Muscle layer of colon (tissue), 2 donors: ENCODE data around the gene GNAT3.

Source experiments
- H3K27ac ChIP-seq: one replicate; pipeline ENCODE4 v1.7.0; 2013; ENCODE audit warnings: low read depth, mild to moderate bottlenecking, low read length, moderate library complexity
- H3K27me3 ChIP-seq, 2 donors: one replicate each; pipeline ENCODE4 v1.7.0; 2013; ENCODE audit warnings: low read length in 2 of 2, mild to moderate bottlenecking in 2 of 2; ENCODE audit not compliant: insufficient read depth in 2 of 2, control insufficient read depth in 1 of 2
- H3K36me3 ChIP-seq: one replicate; pipeline ENCODE4 v1.7.0; 2013; ENCODE audit warnings: mild to moderate bottlenecking, low read length; ENCODE audit not compliant: insufficient read depth
- H3K4me1 ChIP-seq: one replicate; pipeline ENCODE4 v1.7.0; 2013; ENCODE audit warnings: mild to moderate bottlenecking, low read length; ENCODE audit not compliant: insufficient read depth
- H3K4me3 ChIP-seq, 2 donors: one replicate each; pipeline ENCODE4 v1.7.0; 2013; ENCODE audit warnings: low read length in 2 of 2, low read depth in 1 of 2, mild to moderate bottlenecking in 1 of 2, moderate library complexity in 1 of 2
- H3K9ac ChIP-seq: one replicate; pipeline ENCODE4 v1.7.0; 2013; ENCODE audit warnings: low read length
- H3K9me3 ChIP-seq: one replicate; pipeline ENCODE4 v1.7.0; 2013; ENCODE audit warnings: mild to moderate bottlenecking, low read length
- donor health status: abdominal sarcoma.
- donor health status: Adenocarcinoma of cecum.

Gene GNAT3

DNA sequence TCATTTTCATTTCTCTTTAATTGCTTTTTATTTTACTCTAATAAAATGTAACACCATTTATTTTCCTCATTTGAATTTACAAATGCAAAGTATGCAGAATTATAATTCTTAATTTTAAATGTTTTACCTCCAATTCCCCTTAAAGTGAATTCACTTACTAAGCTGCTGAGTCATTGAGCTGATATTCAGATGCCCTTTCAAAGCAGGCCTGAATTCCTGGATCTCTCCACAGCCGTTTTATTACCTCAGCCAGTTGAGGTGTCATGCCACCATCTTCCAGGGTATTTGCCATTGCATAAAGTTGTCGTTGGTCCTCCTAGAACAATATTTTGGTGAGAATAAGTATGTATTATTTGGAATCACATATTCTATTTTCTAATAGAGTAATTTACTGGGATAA lies 33.2 kb downstream of the GNAT3 start:
- Histone ChIP-seq H3K9me3 (no peaks in the 10 kb centered on the region), H3K36me3 (no peaks in the 10 kb centered on the region), H3K27me3 (no peaks in the 10 kb centered on the region), H3K4me1 (no peaks in the 10 kb centered on the region), H3K27ac (no peak overlapping the region), H3K9ac (no peak overlapping the region), H3K4me3 (no peak overlapping the region)

DNA sequence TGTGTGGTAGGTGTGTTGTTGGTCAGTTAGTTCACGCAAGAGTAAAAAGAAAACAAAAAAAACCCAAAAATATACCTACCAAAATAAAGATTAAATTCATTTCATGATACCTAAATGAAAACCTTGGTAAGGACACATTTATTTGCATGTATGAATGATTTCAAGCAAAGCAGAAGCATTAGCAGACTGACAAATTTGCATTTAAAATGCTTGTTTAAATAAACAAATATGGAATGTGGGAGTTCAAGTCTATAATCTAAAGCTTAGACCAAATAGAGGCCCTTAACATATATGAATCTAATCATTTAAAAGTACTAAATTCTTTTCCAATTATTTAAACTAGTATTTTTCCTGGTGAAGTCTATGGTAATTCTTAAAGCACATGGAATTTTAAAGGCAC lies 35.8 kb downstream of the GNAT3 start:
- Histone ChIP-seq H3K36me3 (no peaks in the 10 kb centered on the region), H3K27ac (no peak overlapping the region), H3K9me3 (no peaks in the 10 kb centered on the region), H3K4me3 (no peak overlapping the region), H3K27me3 (no peaks in the 10 kb centered on the region), H3K9ac (no peak overlapping the region), H3K4me1 (no peaks in the 10 kb centered on the region)

- no peak overlapping the region for H3K27ac ChIP-seq
- no peaks in the 10 kb centered on the region for H3K27me3 ChIP-seq
Observed at GRCh38 chr7:80475383-80475782, 36.5 kb downstream of the GNAT3 start.

GRCh38 chr7:80473751-80474150 lies 38.1 kb downstream of the GNAT3 start:
- Histone ChIP-seq H3K9me3 (no peaks in the 10 kb centered on the region), H3K36me3 (no peaks in the 10 kb centered on the region), H3K4me3 (no peak overlapping the region), H3K4me1 (no peaks in the 10 kb centered on the region), H3K9ac (no peak overlapping the region), H3K27me3 (no peaks in the 10 kb centered on the region), H3K27ac (no peak overlapping the region)

More at GRCh38 chr7:80475383-80475782, 36.5 kb downstream of the GNAT3 start:
- H3K4me1 ChIP-seq = no peaks in the 10 kb centered on the region
- no peaks in the 10 kb centered on the region for H3K36me3 ChIP-seq
- no peak overlapping the region for H3K4me3 ChIP-seq
- no peak overlapping the region for H3K9ac ChIP-seq
- H3K9me3 ChIP-seq = no peaks in the 10 kb centered on the region

GRCh38 chr7:80472491-80473200 lies 39.2 kb downstream of the GNAT3 start:
- H3K36me3 ChIP-seq = no peaks in the 10 kb centered on the region
- no peaks in the 10 kb centered on the region for H3K27me3 ChIP-seq
- no peaks in the 10 kb centered on the region for H3K4me1 ChIP-seq
- H3K9me3 ChIP-seq = no peaks in the 10 kb centered on the region
- H3K9ac ChIP-seq = no peak overlapping the region
- H3K27ac ChIP-seq = no peak overlapping the region
- H3K4me3 ChIP-seq = no peak overlapping the region

DNA sequence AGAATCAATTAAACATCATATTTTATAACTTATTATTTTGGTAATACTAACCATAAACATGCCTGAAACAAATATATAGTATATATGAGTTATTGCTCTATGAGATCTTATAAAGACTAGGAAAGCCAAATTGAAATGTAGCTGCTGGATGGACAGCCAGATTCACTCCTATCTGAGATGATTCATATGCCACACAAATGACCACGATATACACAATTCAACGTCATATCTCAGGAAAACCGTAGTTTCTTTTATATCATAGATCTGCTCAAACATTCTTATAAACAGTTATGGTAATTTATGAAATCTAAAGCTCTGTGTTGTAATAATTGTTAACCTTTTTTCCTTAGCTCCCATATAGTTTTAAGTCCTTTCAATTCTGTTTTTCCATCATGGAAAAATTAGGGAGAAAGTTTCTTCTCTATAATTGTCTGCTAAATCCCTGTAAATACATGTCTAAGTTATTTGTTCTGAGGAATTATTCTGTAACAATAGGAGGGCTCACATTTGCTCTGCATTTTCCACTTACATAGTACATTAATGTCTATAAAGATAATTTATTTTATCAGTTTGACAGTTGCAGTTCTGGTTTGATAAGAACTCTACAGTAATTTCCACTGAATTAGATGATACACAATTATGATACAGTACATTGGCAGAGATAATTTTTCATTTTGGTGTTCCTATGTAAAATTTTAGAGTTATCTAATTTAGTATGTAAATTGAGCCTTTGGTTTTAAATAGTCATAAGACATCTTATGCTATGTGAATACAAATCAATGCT lies 42.7 kb downstream of the GNAT3 start:
- Histone ChIP-seq H3K36me3 (no peaks in the 10 kb centered on the region), H3K27ac (no peak overlapping the region), H3K4me1 (peaks cover 7% of the 10 kb centered on the region), H3K9me3 (no peaks in the 10 kb centered on the region), H3K27me3 (no peaks in the 10 kb centered on the region), H3K4me3 (no peak overlapping the region), H3K9ac (no peak overlapping the region)

GRCh38 chr7:80467069-80467468 lies 44.8 kb downstream of the GNAT3 start:
- Histone ChIP-seq H3K27me3 (no peaks in the 10 kb centered on the region), H3K4me1 (peaks cover 7% of the 10 kb centered on the region), H3K36me3 (no peaks in the 10 kb centered on the region), H3K27ac (no peak overlapping the region), H3K4me3 (no peak overlapping the region), H3K9ac (no peak overlapping the region), H3K9me3 (no peaks in the 10 kb centered on the region)

DNA sequence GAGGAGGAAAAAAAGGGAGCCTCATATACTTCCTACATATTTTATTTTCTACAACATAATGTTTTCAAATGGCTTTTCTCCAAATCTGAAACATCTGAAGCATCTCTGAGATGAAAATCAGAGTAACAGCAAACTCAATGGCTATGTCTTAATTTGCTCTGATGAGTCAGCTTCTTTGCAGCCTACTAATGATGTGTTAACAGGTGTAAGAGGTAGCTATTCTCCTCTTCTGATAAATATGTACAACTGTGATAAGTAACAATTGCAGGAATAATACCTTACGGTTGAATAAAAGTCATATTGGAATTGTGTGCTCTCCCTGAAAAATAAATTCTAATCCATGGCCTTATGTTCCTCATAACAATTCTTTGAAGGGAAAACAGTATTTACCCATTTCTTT lies 45.2 kb downstream of the GNAT3 start:
- no peak overlapping the region for H3K27ac ChIP-seq
- H3K9me3 ChIP-seq = no peaks in the 10 kb centered on the region
- H3K4me3 ChIP-seq = no peak overlapping the region
- no peaks in the 10 kb centered on the region for H3K27me3 ChIP-seq
- H3K9ac ChIP-seq = no peak overlapping the region
- peaks cover 7% of the 10 kb centered on the region for H3K4me1 ChIP-seq
- H3K36me3 ChIP-seq = no peaks in the 10 kb centered on the region

- H3K27ac ChIP-seq = no peak overlapping the region
Observed at GRCh38 chr7:80464211-80464610, 47.7 kb downstream of the GNAT3 start.

DNA sequence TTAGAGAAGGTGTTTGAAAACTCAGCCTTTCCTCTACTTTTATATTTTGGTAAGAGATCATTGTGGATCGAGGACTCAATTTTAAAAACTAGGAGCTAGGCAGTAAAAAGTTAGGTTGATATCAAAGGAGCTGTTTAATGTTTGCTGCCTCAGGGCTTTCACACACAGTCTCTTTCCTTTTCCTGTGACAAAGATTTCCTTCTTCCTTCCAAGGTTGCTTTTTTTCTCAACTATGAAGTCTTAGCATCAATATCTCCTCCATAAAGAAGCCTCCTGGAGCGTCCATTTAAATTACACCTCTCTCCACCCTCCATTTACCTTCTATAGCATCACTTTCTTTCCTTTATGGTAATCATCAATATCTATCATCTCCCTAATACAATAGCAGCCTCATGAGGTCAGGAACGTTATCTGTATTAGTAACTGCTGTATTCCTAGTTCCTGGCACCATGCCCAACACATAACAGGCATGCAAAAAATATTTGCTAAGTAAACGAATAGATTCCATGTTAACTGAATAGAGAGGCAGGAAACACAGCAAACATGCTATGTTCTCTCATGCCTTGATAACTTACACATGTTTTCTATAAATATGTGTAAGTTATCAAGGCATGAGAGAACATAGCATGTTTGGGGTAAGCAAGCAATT lies 48.5 kb downstream of the GNAT3 start:
- Histone ChIP-seq H3K4me1 (peaks cover 7% of the 10 kb centered on the region), H3K27ac (no peak overlapping the region), H3K9me3 (no peaks in the 10 kb centered on the region), H3K9ac (no peak overlapping the region), H3K36me3 (no peaks in the 10 kb centered on the region), H3K27me3 (no peaks in the 10 kb centered on the region), H3K4me3 (no peak overlapping the region)

More at GRCh38 chr7:80464211-80464610, 47.7 kb downstream of the GNAT3 start:
- H3K27me3 ChIP-seq = no peaks in the 10 kb centered on the region
- H3K4me3 ChIP-seq = no peak overlapping the region
- H3K4me1 ChIP-seq = peaks cover 7% of the 10 kb centered on the region
- no peaks in the 10 kb centered on the region for H3K36me3 ChIP-seq
- H3K9me3 ChIP-seq = no peaks in the 10 kb centered on the region
- no peak overlapping the region for H3K9ac ChIP-seq

DNA sequence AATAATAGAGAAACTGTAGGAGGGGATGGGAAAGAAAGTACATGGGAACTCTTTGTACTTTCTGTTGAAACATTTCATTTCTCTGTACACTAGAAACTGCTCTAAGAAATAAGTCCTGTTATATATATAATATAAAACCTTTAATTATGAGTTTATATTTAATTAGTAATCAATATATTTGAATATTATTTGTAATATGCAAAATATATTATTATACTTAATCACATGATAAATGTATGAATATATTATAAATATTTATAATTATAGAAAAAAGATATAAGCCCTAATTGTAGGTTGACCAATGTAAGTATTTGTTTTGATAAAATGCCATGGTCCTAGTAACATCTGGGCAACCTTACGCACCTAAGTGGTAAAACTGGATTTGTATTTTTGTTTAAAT lies 51.0 kb downstream of the GNAT3 start:
- Histone ChIP-seq H3K27me3 (no peaks in the 10 kb centered on the region), H3K9ac (no peak overlapping the region), H3K36me3 (no peaks in the 10 kb centered on the region), H3K9me3 (no peaks in the 10 kb centered on the region), H3K27ac (no peak overlapping the region), H3K4me1 (no peaks in the 10 kb centered on the region), H3K4me3 (no peak overlapping the region)
